ENCODE measurements around the gene AMBRA1. TPM values are rescaled to one million over a fixed set of nuclear protein-coding genes. Genes with fewer than 3 reads are reported as not detected.
A peak's percentile ranks its signal among the peaks of the same experiment; 100 is the strongest.

AMBRA1 gene
- total RNA-seq, 1 donor from 2014 or later = 25.1 TPM

DNA sequence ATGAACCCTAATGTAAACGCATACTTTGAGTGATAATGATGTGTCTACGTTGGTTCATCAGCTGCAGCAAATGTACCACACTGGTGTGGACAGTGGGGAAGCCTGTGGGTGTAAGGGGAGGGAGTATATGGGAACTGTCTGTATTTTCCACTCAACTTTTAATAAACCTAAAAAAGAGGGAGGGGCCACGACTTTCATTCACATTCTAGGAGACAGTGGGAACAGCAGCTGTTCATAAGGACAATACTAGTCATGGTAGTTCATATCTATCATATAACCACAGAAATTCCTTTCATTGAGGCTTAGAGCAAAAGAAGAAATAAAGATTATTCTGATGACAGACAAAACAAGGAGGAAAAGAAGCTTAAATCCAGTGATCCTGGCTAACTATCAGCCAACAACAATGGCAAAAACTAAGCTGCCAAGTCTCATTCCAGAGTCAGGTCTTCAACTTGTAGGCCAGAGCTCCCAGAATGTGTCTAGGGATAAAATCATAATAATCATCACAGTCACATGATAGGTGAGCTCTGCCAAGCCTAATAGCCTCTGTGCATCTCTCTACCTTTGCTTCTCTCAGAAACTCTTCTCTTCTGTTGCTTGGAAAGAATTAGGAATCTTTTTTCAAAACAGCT is 142.9 kb downstream of the AMBRA1 start:
- Mint-ChIP-seq H3K27ac (ENCODE audit: unreplicated experiment) (peak overlapping the region; percentile 77), H3K9me3 (ENCODE audit: low read depth) (no peaks in the 10 kb centered on the region), H3K4me1 (ENCODE audit: low read depth) (peaks cover 30% of the 10 kb centered on the region), H3K27me3 (ENCODE audit: low read depth) (no peaks in the 10 kb centered on the region), H3K36me3 (ENCODE audit: low read depth) (peaks cover 3% of the 10 kb centered on the region), H3K4me3 (ENCODE audit: unreplicated experiment) (no peak overlapping the region)
- TF ChIP-seq, protein P1, sequence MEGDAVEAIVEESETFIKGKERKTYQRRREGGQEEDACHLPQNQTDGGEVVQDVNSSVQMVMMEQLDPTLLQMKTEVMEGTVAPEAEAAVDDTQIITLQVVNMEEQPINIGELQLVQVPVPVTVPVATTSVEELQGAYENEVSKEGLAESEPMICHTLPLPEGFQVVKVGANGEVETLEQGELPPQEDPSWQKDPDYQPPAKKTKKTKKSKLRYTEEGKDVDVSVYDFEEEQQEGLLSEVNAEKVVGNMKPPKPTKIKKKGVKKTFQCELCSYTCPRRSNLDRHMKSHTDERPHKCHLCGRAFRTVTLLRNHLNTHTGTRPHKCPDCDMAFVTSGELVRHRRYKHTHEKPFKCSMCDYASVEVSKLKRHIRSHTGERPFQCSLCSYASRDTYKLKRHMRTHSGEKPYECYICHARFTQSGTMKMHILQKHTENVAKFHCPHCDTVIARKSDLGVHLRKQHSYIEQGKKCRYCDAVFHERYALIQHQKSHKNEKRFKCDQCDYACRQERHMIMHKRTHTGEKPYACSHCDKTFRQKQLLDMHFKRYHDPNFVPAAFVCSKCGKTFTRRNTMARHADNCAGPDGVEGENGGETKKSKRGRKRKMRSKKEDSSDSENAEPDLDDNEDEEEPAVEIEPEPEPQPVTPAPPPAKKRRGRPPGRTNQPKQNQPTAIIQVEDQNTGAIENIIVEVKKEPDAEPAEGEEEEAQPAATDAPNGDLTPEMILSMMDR (IDR thresholded peaks at IDR 0.05) = no peak
- no peak for DNase-seq (ENCODE audit: low spot score)

DNA sequence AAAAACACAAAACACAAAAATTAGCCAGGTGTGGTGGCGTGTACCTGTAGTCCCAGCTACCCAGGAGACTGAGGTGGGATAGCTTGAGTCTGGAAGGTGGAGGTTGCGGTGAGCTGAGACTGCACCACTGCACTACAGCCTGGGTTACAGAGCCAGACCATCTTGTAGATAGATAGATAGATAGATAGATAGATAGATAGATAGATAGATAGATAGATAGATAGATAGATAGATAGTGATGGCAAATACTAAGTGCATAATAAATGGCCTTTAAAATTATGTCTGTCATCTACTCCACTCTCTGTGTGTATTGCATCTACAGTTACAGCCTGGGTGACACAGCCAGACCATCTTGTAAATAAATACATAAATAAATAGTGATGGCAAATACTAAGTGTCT is 146.3 kb downstream of the AMBRA1 start:
- Mint-ChIP-seq H3K27ac (ENCODE audit: unreplicated experiment) (no peak overlapping the region), H3K4me1 (ENCODE audit: low read depth) (peaks cover 48% of the 10 kb centered on the region), H3K4me3 (ENCODE audit: unreplicated experiment) (no peak overlapping the region), H3K9me3 (ENCODE audit: low read depth) (no peaks in the 10 kb centered on the region), H3K36me3 (ENCODE audit: low read depth) (peaks cover under 1% of the 10 kb centered on the region), H3K27me3 (ENCODE audit: low read depth) (no peaks in the 10 kb centered on the region)
- TF ChIP-seq, protein P1 (IDR thresholded peaks at IDR 0.05) = no peak
- no peak for DNase-seq (ENCODE audit: low spot score)

DNA sequence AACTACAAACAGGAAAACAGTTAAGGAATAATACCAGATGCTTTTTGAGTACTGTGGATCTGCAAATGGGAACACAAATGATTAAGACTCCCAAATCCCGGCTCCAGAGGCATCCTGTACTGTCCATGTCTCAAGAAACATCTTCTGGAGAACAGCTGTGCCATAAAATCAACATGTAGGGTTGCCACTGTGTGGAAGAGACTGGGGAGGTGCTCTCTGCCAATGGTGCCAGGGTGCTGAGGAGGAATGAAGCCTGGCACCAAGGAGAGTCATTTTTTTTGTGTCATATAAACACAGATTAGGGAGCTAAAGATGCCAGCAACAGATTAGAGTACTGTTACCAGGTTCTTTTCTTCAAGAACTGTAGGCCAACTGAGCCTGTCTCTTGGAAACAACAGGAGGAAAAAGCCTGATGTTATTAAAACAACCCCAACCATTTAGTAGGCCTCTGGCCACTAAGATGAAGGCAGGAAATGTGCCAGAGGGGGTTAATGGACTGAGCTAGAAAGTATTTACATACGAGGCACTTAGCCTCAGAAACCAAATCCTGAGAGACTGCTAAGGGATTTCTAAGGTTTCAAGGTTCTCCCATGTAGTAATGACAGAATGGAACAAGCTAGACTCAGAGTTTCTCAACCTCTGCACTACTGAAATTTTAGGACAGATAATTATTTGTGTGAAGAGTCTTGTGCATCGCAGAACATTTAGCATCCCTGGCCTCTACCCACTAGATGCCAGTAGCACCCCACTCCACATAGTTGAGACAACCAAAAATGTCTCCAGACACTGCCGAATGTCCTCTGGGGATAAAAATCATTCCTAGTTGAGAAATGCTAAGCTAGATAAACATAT is 147.7 kb downstream of the AMBRA1 start:
- Mint-ChIP-seq H3K9me3 (ENCODE audit: low read depth) (no peaks in the 10 kb centered on the region), H3K27ac (ENCODE audit: unreplicated experiment) (peak overlapping the region; percentile 79), H3K4me1 (ENCODE audit: low read depth) (peaks cover 46% of the 10 kb centered on the region), H3K36me3 (ENCODE audit: low read depth) (peaks cover 5% of the 10 kb centered on the region), H3K27me3 (ENCODE audit: low read depth) (no peaks in the 10 kb centered on the region), H3K4me3 (ENCODE audit: unreplicated experiment) (no peak overlapping the region)
- DNase-seq (ENCODE audit: low spot score) = no peak
- TF ChIP-seq, protein P1 (IDR thresholded peaks at IDR 0.05) = peak; percentile 75

DNA sequence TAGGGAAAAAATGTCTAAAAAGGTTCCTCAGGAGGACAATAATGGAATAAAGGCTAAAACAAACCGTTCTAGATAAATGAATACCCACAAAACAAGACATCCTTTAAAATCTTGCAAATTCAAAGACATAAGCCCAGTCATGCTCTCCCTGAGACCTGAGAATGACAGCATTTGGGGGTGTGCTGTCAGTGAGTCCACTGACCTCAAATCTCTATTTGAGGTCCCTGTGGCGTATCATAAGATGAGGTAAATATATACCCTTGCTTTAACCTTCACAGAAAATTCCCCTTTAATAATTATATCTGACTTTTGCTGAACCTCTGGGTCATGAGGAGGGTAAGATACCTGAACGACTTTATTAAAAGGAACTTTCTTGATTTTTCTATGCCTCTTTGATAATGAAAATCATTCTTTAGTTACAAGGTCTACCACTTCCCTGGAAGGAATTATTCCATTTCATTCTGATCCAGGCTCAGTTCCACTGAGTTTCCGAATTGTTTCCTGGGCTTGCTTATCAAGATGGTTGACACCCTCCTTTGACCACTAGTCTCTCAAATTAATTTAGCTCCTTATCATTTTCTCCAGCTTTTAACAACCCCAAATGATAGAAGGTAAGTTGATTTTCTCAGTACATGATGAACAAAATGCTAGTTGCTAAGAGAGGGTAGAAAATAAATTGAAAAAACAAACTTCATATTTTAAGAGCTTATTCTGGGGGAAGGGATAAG is 148.5 kb downstream of the AMBRA1 start:
- H3K9me3 Mint-ChIP-seq (ENCODE audit: low read depth) = no peaks in the 10 kb centered on the region
- peaks cover 39% of the 10 kb centered on the region for H3K4me1 Mint-ChIP-seq (ENCODE audit: low read depth)
- TF ChIP-seq, protein P1 (IDR thresholded peaks at IDR 0.05) = no peak

DNA sequence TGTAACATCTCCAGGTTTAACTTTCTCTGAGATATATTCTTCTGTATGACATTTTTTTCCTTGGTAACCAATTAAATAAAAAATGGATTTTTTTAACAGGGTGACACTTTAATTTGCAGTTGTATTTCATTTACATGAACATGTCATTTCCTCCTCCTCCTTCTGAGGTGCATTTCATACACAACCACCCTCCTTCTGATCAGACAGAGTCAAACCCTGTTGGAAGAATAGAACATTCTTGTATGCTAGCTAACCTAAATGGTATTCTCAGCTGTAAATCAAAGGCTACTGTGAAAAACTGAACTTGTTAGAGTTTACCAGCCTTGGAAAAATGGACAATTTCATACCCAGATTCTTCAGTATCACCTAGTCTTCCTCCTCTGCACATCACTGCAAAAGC is 149.5 kb downstream of the AMBRA1 start:
- Mint-ChIP-seq H3K4me1 (ENCODE audit: low read depth) (peaks cover 36% of the 10 kb centered on the region), H3K36me3 (ENCODE audit: low read depth) (peaks cover 7% of the 10 kb centered on the region), H3K4me3 (ENCODE audit: unreplicated experiment) (no peak overlapping the region), H3K9me3 (ENCODE audit: low read depth) (no peaks in the 10 kb centered on the region), H3K27ac (ENCODE audit: unreplicated experiment) (no peak overlapping the region), H3K27me3 (ENCODE audit: low read depth) (no peaks in the 10 kb centered on the region)
- DNase-seq (ENCODE audit: low spot score) = no peak
- TF ChIP-seq, protein P1 (IDR thresholded peaks at IDR 0.05) = no peak

More for the DNA sequence above, 148.5 kb downstream of the AMBRA1 start:
- H3K36me3 Mint-ChIP-seq (ENCODE audit: low read depth) = peaks cover 7% of the 10 kb centered on the region
- H3K27me3 Mint-ChIP-seq (ENCODE audit: low read depth) = no peaks in the 10 kb centered on the region
- DNase-seq (ENCODE audit: low spot score) = no peak
- no peak overlapping the region for H3K4me3 Mint-ChIP-seq (ENCODE audit: unreplicated experiment)
- peak overlapping the region; percentile 79 for H3K27ac Mint-ChIP-seq (ENCODE audit: unreplicated experiment)

Measured in chondrocyte (in vitro differentiated cells).